HAP-1 (cell line): ENCODE data around the gene EEF1AKMT1.
A peak's percentile ranks its signal among the peaks of the same experiment; 100 is the strongest.

Experiments used
- DNase-seq, 2 experiments: peaks; one replicate each; pipeline ENCODE4 v3.0.0-alpha.2; 2016 to 2020; ENCODE audit warnings: low spot score in 2 of 2
- H3K27me3 ChIP-seq: fragments of 250-450 bp; sonication (Bioruptor Pico); 2 replicates; pipeline ENCODE4 v1.5.1; 2020; ENCODE audit warnings: low read depth, mild to moderate bottlenecking, moderate library complexity
- H3K36me3 ChIP-seq: fragments of 250-450 bp; sonication (Bioruptor Pico); replicated peaks from 2 replicates; pipeline ENCODE4 v1.5.1; 2020; ENCODE audit warnings: mild to moderate bottlenecking
- H3K4me1 ChIP-seq: fragments of 250-450 bp; sonication (Bioruptor Pico); 2 replicates; pipeline ENCODE4 v1.5.1; 2020; ENCODE audit warnings: mild to moderate bottlenecking
- H3K4me3 ChIP-seq: fragments of 250-450 bp; sonication (Bioruptor Pico); 2 replicates; pipeline ENCODE4 v1.5.1; 2020; ENCODE audit warnings: mild to moderate bottlenecking, moderate library complexity
- H3K9me3 ChIP-seq: fragments of 250-450 bp; sonication (Bioruptor Pico); 2 replicates; pipeline ENCODE4 v1.5.1; 2020; ENCODE audit warnings: mild to moderate bottlenecking, moderate library complexity
- in situ Hi-C: fragments of 300-500 bp; cut with MboI; formaldehyde crosslinking; loops from 3 replicates; pipeline ENCODE4 v1.14.3; 2020; ENCODE audit warnings: low sequenced_read_pairs, inconsistent platforms, mixed read lengths

The EEF1AKMT1 gene, protein sequence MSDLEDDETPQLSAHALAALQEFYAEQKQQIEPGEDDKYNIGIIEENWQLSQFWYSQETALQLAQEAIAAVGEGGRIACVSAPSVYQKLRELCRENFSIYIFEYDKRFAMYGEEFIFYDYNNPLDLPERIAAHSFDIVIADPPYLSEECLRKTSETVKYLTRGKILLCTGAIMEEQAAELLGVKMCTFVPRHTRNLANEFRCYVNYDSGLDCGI

GRCh38 chr13:20773194-20774080 is at the start of gene EEF1AKMT1:
Gene EEF1AKMT1, minus strand, starts transcription at chr13:20773961. Its CDS starts 16,363 bp downstream, at chr13:20757598.
- Histone ChIP-seq H3K4me1 (peaks cover 3% of the 10 kb centered on the region; the same call in 1 of the 2 replicates), H3K9me3 (no peaks in the 10 kb centered on the region; the same call in 1 of the 2 replicates), H3K4me3 (peak within 1 kb of the TSS; percentile 55), H3K27me3 (no peaks in the 10 kb centered on the region), H3K36me3 (peaks cover 5% of the 10 kb centered on the region; the same call in 1 of the 2 replicates)
- in situ Hi-C loops: no loop called here
- peak; percentile 92 to 96 for DNase-seq

DNA sequence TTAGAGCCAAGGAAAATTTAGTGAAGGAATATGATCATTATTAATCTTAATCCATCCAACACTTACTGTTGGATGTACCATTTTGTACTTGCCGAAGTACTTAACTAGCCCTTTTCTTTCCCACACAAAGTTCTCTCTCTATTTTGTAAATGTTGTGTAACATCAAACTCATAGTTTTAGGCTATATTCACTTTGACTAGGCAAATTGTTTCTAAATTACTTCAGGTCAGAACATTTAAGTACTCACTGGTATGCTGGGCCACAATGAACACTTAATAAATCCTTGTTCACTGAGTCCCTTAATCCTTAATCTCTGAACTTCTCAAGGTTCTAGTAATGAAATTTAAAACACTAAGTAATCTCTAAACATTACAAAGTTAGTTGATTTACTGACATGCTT is 49.3 kb upstream of the EEF1AKMT1 start:
- no peak overlapping the region for H3K4me3 ChIP-seq
- in situ Hi-C loops: no loop called here
- no peaks in the 10 kb centered on the region for H3K36me3 ChIP-seq
- H3K9me3 ChIP-seq: no peaks in the 10 kb centered on the region
- no peak for DNase-seq
- H3K4me1 ChIP-seq: peaks cover 20% of the 10 kb centered on the region
- H3K27me3 ChIP-seq: no peaks in the 10 kb centered on the region

DNA sequence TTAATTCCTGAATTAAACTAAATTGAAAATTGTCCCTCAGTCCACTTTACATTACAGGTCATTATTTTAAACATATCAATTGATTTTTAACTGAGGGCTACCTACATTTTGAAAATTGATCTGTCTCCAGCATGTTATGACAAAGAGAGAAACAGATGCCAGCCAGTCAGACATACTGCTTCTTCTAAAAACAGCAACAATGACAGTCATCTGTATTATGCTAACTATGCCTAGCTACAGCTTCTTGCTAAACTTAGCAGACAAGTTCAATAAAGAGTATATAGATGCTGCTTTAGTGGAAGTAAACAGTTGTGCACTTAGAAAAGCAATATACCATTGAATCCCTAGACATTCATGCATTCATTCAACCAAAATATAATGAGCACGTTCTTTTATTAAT is 48.6 kb upstream of the EEF1AKMT1 start:
- Histone ChIP-seq H3K4me1 (peaks cover 20% of the 10 kb centered on the region), H3K9me3 (no peaks in the 10 kb centered on the region), H3K4me3 (no peak overlapping the region), H3K27me3 (no peaks in the 10 kb centered on the region), H3K36me3 (no peaks in the 10 kb centered on the region)
- DNase-seq: no peak
- in situ Hi-C loops: no loop called here

DNA sequence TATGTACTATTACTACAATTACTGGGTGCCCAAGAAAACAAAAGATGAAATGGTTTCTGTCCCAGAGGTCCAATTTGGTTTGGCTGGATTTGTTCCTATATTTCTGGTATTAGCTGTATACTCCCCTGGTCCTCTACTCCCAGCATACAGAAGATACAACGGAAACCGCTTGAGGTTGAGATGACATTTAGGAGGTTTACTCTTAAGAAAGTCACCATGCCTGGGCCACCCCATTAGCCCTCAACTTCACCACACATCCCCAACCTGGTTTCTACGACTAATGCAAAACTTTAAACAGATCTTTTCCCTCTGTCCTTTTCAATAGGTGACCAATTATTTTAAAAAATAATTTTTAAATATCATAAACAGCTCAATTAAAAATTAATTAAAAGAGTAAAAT is 46.0 kb upstream of the EEF1AKMT1 start:
- no peaks in the 10 kb centered on the region for H3K27me3 ChIP-seq
- no peaks in the 10 kb centered on the region for H3K36me3 ChIP-seq
- no peaks in the 10 kb centered on the region for H3K9me3 ChIP-seq
- peaks cover 29% of the 10 kb centered on the region for H3K4me1 ChIP-seq
- in situ Hi-C loops: no loop called here
- no peak for DNase-seq
- H3K4me3 ChIP-seq: no peak overlapping the region

- H3K9me3 ChIP-seq: no peaks in the 10 kb centered on the region
- peaks cover 8% of the 10 kb centered on the region for H3K4me1 ChIP-seq
- no peaks in the 10 kb centered on the region for H3K36me3 ChIP-seq
- no peak overlapping the region for H3K4me3 ChIP-seq
- in situ Hi-C loops: no loop called here
- DNase-seq: no peak
- H3K27me3 ChIP-seq: no peaks in the 10 kb centered on the region
Observed at GRCh38 chr13:20815464-20815863, 41.7 kb upstream of the EEF1AKMT1 start.

DNA sequence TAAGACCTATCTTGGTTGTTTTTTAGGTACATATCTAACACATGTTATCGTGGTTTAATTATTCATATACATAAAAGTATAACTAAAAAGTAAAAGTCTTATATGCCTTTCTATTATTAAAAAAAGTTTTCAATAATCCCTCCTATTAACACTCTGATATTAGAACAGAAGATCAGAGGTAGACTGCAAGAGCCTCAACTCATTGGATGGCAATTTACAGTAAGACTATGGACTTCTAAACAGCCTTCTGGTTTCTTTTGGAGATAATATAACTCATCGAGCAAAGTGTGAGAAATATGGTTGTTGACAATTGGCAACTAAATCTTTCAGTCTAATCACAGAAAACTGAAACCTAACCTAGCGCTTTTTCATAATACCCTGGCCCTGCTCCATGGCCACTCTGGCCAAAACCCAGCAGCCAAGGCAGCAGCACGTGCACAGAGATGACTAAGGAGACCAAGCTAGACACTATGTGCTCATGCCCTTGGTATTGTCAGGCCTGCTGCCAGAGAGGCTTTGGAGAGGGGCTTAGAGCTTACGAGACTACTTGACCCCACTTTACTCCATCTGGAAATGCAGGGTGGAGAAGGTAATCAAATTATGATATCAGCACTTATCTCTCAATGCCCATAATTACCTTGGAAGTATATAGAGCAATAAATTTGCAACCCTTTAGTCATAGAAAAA is 40.6 kb upstream of the EEF1AKMT1 start:
- H3K4me3 ChIP-seq: no peak overlapping the region
- in situ Hi-C loops: no loop called here

GRCh38 chr13:20812890-20813289 is 39.1 kb upstream of the EEF1AKMT1 start:
- no peaks in the 10 kb centered on the region for H3K27me3 ChIP-seq
- in situ Hi-C loops: no loop called here
- no peak for DNase-seq
- H3K4me1 ChIP-seq: peaks cover 8% of the 10 kb centered on the region
- no peak overlapping the region for H3K4me3 ChIP-seq
- H3K9me3 ChIP-seq: no peaks in the 10 kb centered on the region
- peaks cover 14% of the 10 kb centered on the region for H3K36me3 ChIP-seq

More for the DNA sequence above, 40.6 kb upstream of the EEF1AKMT1 start:
- peaks cover 8% of the 10 kb centered on the region for H3K4me1 ChIP-seq
- H3K36me3 ChIP-seq: peaks cover 1% of the 10 kb centered on the region; the same call in 1 of the 2 replicates
- H3K9me3 ChIP-seq: no peaks in the 10 kb centered on the region
- no peaks in the 10 kb centered on the region for H3K27me3 ChIP-seq
- no peak for DNase-seq

DNA sequence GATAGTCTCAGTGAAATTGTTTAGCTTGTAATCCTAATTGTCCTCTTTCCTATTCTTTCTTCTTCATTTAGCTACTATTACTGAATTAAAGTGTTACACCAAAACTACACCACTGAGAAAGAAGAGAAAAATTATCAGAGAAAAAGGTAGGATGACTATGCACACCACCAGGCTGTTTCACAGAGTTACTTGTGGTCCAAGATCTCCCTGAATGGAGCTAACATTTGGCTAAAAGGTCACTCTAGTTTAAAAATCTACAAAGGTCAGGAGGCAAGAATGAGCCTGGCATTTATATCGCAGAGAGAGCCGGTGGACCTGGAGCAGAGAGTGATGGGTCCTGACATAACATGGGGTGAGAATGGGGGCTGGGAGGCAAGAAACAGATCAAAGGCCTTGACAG is 37.0 kb upstream of the EEF1AKMT1 start:
- H3K4me3 ChIP-seq: no peak overlapping the region
- no peaks in the 10 kb centered on the region; the same call in 1 of the 2 replicates for H3K4me1 ChIP-seq
- H3K27me3 ChIP-seq: no peaks in the 10 kb centered on the region
- DNase-seq: no peak
- in situ Hi-C loops: no loop called here
- H3K9me3 ChIP-seq: no peaks in the 10 kb centered on the region
- peaks cover 19% of the 10 kb centered on the region for H3K36me3 ChIP-seq

DNA sequence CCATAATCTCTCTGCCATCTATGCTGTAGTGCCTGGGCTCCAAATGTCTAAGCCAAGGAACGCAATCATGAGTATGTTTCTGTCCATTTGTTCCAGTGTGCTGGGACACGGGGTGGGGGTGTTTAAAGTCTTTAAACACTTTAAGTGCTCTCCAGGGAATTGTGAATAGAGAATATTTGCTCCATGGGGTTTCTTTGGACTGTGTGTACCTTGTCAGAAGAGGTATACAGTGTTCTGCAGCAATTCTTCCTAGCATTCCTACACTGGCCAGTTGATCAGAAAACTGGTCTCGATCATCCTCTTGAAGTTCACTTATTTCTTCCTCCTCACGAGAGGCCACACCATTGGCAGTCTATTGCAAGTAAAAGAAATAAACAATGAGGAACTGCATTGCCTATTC is 35.1 kb upstream of the EEF1AKMT1 start:
- H3K36me3 ChIP-seq: peaks cover 19% of the 10 kb centered on the region
- H3K4me1 ChIP-seq: no peaks in the 10 kb centered on the region
- no peak overlapping the region for H3K4me3 ChIP-seq
- in situ Hi-C loops: no loop called here
- no peak for DNase-seq
- no peaks in the 10 kb centered on the region for H3K9me3 ChIP-seq
- no peaks in the 10 kb centered on the region for H3K27me3 ChIP-seq

GRCh38 chr13:20803180-20803965 is 29.6 kb upstream of the EEF1AKMT1 start:
- in situ Hi-C loops: no loop called here
- H3K4me1 ChIP-seq: no peaks in the 10 kb centered on the region
- H3K27me3 ChIP-seq: no peaks in the 10 kb centered on the region
- H3K4me3 ChIP-seq: no peak overlapping the region
- no peak for DNase-seq
- H3K36me3 ChIP-seq: peaks cover 16% of the 10 kb centered on the region
- no peaks in the 10 kb centered on the region for H3K9me3 ChIP-seq

DNA sequence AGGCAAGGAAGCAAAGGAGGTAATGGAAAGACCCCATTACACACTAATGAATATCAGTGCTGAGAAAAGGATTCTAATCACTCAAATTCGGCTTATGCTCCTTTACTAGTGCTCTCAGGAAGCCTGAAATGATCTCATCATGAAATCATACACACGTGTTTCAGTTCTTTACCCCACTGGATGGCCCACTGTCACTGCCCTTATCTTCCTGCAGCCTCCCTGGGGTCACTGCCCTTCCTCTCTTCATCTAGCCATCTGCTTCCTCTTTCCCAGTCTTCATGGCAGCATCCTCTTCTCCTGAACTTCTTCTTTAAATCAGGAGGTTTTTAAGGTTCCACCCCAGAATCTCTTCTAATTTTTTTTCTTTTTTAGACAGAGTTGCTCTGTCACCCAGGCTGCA is 27.9 kb upstream of the EEF1AKMT1 start:
- Histone ChIP-seq H3K27me3 (no peaks in the 10 kb centered on the region), H3K4me1 (no peaks in the 10 kb centered on the region), H3K9me3 (no peaks in the 10 kb centered on the region), H3K4me3 (no peak overlapping the region), H3K36me3 (peaks cover 15% of the 10 kb centered on the region)
- DNase-seq: no peak
- in situ Hi-C loops: no loop called here

GRCh38 chr13:20799726-20800416 is 26.1 kb upstream of the EEF1AKMT1 start:
- Histone ChIP-seq H3K4me3 (no peak overlapping the region), H3K4me1 (no peaks in the 10 kb centered on the region), H3K9me3 (no peaks in the 10 kb centered on the region), H3K27me3 (no peaks in the 10 kb centered on the region), H3K36me3 (peaks cover 31% of the 10 kb centered on the region)
- no peak for DNase-seq
- in situ Hi-C loops: no loop called here

- Histone ChIP-seq H3K27me3 (no peaks in the 10 kb centered on the region), H3K9me3 (no peaks in the 10 kb centered on the region), H3K4me1 (no peaks in the 10 kb centered on the region), H3K4me3 (no peak overlapping the region), H3K36me3 (peaks cover 37% of the 10 kb centered on the region)
- in situ Hi-C loops: no loop called here
- DNase-seq: no peak
Observed at GRCh38 chr13:20798027-20798426, 24.3 kb upstream of the EEF1AKMT1 start.
